HG02798 (cell line): ENCODE data around the gene FDX2.

Experiments used
- ATAC-seq: cut with Tn5 transposase; IDR thresholded peaks from one replicate; pipeline ENCODE4 v1.9.1; 2021; ENCODE audit warnings: mild to moderate bottlenecking; ENCODE audit not compliant: unreplicated experiment, poor library complexity

FDX2 gene

DNA sequence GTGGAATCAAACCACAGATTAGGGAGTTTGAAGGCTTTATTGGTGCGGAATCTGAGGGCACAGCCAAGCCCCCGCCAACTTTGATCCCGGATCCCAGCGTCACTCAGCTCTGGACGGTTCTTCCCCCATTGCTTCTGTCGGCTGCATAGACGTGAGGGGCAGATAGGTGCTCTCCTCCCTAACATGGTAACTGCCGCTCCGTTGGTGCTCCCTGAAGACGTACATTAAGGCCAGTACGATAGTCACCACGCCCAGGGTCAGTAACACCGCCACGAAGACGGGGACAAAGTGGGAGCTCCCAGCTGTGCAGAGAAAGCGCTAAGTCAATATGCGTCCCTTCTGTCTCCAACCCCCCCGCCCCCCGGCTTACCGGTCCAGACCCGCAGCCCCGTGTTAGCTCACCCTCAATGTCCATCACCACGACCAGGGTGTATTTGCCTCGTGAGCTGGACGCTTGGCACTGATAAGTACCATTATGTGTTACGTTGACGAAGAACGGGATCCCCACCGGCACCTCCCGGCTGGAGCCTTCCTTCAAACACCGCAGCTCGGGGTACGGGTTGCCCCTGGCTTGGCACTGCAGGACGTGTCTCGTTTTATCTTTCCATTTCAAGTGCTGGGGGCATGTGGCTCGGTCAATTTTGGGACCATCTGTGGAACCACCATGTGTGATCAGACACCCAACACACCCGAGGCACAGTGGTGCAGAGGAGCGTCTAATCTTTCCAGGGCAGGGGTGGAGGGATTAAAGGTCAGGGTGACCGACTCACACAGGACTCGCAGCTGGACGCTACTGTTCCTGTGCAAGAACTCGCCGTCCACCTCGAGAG, 18.2 kb upstream of the FDX2 start:
- no peak for ATAC-seq

DNA sequence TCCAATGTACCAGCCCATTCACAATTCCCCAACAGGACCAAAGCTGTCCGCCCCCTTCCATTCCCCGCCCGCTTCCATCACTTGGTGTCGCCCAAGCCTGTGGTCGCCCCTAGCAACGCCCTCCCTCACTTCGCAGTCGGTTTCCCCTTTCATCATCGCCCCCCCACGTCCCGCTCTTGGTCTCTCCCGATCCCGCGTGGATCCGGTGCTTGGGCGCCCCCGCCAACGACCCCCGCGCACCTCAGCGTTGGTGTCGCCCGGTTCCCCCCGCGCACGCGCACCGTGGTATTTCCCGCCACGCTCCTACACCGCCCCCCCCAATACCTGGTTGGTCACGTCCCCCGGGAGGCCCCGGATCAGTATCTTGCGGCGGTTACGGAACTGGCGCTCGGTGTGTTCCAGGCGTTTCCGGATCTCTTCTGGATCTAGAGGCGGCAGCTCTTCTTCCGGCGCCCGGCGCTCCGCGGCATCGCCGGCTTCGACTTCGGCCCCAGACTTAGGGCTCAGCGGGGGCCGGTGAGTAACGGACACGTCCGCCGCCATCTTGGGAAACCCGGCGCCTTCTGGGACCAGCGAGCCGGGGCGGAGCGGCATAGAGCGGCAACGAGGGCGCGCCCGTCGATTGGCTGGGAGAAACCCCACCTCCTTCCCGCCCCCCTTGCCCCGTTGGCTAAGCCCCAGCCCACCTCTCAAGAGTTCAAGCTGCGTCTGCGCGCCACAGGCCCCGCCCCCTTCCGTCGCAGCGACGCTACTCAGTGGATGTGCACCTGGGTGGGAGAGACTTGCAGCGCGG, 17.3 kb upstream of the FDX2 start, which contains the start of gene RAVER1:
Gene RAVER1 (minus strand): TSS at position 565 of the 793 bp plus-strand sequence. CDS start 22 bp downstream, at position 543.
- peak; percentile 90 for ATAC-seq

DNA sequence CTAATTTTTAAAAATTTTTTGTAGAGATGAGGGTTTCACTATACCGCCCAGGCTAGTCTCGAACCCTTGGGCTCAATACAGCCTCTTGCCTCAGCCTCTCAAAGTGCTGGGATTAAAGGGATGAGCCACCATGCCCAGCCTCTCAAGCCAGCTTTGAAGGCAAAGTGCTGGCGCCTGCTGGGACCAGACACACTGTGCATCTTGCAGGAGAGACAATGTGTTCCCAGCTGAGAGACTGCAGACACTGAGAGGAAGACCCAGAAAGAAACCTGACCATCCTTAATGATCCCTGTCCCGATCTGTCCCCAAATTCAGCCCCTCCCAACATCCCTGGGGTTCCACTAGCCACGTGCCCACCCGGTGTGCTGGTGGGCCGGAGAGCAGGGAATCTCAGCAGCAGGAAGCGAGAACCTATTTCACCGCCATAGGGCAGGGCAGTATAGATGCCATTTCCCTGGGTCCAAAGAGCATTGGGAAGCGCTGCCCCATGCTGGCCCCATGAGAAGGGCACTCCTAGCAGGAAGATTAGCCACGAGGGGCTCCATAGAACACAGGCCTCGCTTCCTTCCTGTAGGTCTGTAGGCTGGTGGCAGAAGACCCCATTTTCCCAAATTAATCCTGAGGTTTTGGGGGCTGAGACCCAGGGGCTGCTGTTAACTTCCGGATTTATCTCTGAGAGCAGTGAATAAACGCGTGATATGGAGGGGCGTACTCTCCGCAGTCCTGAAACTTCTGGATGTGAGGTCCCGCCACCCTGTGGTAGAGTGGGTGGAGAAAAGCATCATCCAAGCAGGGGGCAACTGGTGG, 16.5 kb upstream of the FDX2 start:
- no peak for ATAC-seq

DNA sequence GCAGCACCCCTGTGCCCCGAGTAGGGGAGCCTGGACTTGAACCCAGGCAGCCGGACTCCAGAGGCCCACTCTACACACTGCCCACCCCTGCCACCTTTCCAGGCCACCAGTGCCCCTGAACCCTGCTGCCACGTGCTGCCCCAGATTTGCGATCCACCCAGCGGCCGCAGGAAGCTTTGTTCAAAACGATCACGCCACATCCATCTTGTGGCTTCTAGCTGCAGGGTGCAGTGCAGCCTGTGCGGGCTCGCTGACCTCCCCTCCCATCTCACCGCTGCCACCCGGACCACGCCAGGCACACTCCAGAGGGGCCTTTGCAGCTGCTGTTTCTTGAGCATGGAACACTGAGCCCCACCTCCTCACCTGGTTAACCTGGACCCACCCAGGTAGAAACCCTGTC, 13.7 kb upstream of the FDX2 start:
- no peak for ATAC-seq

DNA sequence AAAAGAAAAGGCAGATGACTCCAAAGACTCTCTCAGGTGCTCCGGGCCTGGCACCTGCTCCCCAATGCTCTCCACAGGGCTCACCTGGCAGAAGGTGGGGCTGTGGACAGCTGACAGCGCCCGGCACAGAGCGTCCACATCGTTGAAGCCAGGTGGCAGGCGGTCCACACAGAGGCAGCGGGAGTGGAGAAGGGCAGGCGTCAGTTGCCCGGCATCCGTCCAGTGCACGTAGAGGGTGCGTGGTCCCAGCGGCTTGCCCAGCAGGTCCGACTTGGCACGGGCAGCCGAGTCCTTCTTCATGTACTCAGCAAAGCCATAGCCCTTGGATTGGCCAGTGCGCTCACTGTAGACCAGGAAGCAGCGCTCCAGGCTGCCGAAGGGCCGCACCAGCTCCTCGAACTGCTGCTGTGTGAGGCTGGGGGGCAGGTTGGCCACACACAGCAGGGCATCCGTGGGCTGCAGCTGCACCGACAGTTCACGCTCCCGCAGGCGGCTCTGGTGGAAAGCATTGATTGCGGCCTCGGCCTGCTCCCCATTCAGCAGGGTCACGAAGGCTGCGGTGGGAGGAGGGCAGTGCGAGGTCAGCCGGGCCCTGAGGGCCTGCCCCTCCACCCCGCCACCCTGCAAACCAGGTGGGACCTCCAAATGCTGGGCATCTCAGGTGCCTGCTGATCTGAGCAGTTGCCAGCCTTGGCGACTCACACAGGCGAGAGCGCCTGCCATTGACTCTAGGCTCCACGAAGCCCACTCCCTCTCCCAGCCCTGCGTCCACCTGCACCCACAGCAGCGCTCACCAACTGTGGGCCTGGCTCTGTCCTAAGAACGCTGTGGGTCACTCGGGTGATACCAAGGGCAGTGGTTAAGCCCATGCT, 13.0 kb upstream of the FDX2 start:
- no peak for ATAC-seq

DNA sequence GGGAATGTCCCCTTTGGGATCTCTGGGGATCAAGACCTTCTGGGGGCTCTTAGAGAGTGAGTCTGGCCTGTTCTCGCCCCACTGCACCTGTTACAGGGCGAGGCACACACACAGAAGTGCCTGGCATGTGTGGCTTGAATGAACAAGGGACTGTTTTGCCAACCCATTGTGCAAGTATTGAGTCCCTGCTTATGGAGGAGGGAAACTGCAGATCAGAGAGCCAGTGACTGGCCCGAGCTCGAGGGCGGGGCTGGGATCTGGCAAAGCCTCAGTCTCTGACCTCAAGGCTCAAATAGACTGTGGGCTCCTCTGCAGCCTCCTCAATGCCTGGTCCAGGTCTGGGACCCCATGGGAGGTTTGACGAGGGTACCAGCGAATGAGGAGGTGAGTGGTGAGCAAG, 12.0 kb upstream of the FDX2 start:
- ATAC-seq = no peak

DNA sequence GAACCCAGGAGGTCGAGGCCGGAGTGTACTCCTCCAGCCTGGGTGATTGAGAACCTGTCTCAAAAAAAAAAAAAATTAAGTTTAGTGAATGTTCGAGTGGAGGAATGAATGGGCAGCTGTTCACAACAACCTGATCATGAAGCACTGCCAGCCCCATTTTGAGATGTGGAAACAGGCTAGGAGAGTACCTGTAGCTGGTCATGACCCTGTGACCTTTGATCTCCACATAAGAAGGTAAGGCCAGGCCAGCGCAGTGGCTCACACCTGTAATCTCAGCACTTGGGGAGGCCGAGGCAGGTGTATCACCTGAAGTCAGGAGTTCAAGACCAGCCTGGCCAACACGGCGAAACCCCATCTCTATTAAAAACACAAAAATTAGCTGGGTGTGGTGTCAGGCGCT, 9.9 kb upstream of the FDX2 start:
- ATAC-seq = no peak

DNA sequence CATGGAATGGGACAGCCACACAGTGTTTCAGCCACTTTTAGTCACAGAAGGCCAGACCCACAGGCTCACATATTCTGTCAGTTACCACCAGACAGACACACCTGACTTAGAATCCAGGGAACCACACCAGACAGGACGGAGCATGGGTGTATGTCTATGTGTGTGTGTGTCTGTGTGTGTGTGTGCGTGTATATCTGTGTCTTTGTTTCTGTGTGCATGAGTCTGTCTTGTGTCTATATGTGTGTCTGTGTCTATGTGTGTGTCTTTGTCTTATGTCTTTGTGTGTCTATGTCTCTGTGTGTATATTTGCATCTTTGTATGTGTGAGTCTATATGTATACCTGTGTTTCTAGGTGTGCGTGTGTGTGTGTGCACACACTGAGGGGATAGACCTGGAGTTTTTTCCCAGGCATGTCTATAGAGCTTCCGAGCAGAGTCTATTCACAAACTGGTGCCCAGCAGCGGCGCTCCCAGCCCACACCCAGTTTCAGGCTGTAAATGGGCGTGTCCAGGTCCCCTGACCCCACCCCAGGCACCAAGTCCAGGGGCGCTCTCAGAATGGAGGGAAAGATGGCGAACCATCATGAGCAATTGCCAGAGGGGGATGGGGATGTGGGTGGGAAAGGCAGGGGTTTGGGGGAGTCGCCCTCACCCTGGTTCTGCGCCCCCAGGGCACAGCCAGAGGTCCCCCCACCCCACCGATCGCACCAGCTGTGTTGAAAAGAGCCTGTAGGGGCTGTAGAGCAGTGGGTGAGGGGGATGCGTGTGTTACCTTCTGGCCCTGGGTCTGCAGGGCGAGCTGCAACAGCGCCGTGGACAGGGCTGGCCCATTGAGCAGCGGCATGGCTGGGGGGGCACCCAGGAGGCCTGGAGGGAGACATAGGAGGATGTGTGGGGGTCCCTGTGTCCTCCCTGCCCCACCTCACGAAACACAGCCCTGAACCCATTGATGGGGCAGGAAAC, 6.3 kb upstream of the FDX2 start:
- no peak for ATAC-seq

DNA sequence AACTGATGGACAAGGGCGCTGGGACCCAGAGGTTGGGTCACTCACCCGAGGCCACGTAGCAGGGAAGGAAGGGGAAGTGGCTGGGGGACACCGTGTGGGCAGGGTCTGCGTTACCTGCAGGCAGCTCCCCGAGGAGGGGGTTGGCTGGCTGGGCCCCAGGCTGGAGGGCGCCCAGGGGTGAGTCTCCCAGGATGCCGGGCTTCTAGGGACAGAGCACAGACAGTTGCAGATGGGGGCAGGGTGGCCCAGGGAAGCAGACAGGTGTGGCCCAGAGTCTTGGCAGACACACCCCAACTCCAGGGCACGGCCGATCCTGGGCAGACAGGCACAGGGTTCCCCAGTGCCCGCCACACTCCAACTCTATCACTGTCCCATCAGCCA, 5.6 kb upstream of the FDX2 start:
- ATAC-seq = no peak

DNA sequence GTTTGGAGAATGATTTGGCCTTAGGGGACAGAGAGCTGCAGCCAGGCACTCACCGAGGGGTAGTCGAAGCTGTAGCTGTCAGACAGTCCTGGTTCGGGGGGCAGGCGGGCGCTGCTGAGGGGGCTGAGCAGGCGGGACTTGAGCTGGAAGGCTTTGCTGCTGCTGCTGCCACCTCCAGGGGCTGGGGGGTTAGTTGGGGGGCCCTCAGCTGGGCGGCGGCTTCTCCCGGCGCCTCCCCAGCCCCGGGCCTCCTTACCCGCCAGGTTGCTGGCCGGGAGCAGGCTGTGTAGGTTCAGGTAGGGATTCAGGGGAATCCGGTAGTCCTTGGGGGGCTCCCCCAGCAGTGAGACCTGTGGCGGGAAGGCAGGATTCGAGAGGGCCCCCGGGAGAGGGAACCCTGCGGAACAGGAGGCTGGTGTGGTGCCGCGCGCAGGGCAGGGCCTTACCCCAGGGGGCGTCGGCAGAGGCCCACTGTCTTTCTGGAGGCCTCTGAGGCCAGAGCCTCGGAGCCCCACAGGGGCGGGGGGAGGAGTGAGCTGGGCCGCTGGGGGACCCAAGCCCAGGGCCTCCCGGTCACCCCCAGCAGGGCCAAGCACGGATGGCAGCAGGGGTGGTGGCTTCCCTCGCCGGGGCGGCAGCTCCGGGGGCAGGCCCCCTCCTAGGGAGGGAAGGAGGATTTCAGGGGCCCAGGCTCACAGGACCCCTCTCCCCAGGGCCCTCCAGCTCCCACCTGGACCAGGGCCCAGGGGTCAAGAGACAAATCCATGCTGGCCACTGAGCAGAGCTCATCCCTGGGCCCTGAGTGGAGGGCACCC, 5.0 kb upstream of the FDX2 start:
- no peak for ATAC-seq

DNA sequence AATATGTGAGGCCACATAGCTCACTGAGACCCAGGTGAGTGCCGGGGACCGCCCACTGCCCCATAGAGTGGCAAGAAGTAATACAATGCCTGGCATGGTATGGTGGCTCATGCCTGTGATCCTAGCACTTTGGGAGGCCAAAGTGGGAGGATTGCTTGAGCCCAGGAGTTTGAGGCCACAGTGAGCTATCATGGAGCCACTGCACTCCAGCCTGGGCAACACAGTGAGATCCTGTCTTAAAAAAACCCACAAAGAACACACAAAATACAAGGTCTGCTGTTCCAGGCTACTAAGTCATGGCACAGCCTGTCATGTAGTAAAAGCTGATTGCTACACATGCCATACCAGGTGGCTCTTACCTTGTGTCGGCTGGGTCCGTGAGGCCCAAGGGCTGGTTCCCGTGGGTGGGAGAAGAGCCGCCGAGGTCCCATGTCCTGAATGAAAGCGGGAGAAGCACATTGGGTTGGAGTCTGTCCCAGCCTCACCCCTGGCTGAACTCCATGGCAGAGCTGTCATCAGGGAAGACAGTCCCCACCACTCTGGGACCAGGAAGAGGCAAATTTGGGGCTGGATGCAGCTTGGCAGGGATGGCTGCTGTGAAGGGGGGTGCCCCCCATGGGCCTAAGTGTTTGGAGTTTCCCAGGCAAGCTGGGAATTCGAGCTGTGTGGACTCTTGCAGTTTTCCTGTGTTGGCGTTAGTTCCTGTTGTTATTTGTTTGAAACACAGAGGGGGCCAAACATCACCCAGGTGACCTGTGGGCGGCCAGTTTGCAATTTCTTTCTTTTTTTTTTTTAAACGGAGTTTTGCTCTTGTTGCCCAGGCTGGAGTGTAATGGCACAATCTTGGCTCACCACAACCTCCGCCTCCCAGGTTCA, 3.2 kb upstream of the FDX2 start:
- ATAC-seq = no peak

DNA sequence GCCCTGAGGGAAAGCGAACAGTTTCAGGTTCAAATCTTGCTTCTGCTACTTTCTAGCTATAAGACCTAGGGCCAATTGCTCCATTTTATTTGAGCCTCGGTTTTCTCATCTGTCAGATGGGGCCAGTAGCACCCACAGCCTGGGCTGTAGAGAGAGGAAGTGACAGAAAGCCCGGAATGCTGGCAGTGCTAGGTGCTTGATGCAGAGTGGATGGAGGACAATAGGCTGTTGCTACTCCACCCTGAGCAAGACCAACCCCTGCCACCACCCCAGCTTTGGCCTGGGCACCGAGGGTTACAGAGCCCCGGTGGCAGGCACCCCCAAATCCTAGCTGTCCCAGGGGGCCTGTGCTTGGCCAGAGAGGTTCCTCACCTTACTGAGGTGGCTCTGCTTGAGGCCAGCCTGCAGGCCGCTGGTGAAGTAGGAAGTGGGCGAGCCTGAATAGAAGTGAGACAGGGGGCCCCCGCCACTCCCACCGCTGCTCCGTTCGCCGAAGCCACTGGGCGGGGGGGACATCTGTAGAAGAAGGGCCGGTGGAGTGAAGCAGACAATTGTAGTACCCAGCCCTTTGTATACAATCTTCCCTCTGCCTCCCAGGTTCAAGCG, 2.1 kb upstream of the FDX2 start:
- ATAC-seq = no peak

DNA sequence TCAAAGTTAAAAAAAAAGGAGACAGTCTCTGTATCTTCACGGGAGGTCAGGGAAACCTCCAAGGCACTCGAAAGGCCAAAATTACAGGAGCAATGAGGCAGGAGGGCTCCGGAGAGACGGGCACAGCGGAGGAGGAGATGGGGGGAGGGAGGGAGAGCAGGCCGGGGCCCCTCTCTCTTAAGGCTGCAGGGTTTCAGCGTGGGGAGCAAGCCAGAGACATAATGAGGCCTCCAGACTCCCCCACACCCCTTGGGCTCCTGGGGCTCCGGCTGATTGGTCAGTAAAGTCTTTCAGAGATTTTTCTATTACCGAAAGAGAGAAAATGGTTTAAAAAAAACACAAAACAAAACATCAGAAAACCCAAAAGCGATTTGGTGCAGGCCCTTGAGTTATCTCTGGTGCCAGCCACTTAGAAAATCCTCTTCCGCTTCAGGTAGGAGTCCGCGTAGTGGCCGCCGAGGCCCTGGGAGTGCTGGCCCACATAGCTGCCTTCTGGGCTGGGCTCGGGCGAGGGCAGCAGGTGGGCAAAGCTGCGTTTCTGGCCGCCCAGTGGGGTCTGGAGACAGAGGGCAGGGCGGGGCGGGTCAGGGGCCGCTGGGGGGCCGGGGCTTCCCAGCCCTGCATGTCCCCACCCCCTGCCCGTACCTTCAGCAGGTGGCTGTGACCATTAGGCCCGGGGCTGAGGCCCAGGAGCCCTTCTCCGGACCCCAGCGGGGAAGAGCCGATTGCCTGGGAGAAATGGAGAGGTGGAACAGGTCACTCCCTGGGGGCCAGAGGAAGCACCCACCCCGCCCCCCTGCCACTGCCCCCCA, 1.4 kb upstream of the FDX2 start:
- no peak for ATAC-seq

DNA sequence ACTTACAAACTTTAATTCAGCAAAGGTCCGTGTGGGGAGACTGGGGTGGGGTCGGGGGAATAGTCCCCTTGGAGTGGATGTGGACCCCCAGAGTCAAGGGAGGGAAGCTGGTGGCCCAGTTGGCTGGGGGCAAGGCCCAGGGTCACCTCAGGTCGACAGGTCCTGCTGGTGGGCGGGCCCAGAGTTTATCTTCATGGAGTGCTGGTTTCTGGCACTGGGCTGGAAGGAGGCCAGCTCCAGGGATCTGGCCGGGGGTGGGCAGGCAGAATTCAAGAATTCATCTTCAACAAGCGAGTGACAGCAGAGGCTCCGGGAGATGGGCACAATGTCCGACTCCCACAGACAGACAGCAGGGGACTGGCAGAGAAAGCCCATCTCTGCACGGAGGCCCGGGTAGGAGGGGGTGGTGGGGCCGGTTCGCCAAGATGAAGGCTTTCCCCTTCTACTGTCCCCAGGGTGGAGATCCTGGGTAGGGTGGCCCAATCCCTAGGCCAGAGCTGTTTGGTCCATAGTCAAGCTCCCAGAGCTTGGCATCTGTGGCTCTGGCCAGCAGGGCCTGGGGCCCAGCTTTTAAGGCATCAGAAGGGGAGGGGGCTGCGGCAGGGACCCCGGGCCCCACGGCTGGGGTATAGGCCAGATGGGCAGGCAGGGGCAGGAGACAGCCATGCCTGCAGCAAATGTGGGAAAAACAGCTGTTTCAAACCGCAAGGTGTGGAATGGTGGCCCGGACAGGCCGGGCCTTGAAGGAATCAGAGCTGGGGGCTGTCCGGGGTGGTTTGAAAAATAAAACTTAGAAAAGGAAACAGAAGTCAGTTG, 622 bp upstream of the FDX2 start:
- ATAC-seq = peak; percentile 6

DNA sequence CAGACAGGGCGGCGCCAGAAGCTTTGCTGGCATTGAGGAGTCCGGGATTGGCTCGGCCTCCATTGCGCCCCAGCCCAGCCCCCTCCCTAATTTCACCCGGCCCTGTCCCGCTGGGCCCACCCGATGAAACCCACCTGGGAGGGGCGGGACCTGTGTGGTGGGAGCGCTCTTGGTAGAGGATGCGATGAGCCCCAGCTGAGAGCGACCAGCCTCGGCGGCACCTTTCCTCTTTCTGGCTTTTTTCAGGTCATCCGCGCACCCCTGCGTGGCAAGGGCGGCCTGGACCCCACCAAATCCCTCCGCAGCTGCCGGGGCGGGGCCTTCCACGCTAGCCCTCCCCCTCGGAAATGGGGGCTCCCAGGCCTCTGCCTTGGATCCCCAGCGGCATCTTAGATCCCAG, 6.4 kb downstream of the FDX2 start, which contains the start of gene ZGLP1:
Gene ZGLP1 (minus strand): TSS at position 393 of the 400 bp plus-strand sequence.
- ATAC-seq = no peak
